SK-N-SH (cell line): Measurements from ENCODE around the gene NR1H2. TPM values are rescaled to one million over a fixed set of nuclear protein-coding genes. Genes with fewer than 3 reads are reported as not detected.

Source experiments
- CTCF ChIA-PET: fragments of 300-600, 350-600 bp; formaldehyde crosslinking; extraction: SDS; loops from one replicate; lab custom pipeline; 2021; lab: Yijun Ruan, JAX
- POLR2A ChIA-PET: fragments of 350-600 bp; sonication (Branson Sonifier 250); formaldehyde crosslinking; extraction: SDS; loops from one replicate; lab custom pipeline; 2020; ENCODE audit warnings: antibody characterized with exemption, inconsistent platforms; lab: Yijun Ruan, JAX
- DNase-seq: peaks from one replicate; pipeline ENCODE4 v3.0.0; 2012
- H2AFZ ChIP-seq: fragments of 200-600 bp; sonication (generic); 2 replicates; pipeline ENCODE4 v1.8.1; 2016; ENCODE audit warnings: antibody characterized with exemption, mild to moderate bottlenecking, low read depth
- H3F3A ChIP-seq: fragments of 200-600 bp; sonication (generic); replicated peaks from 2 replicates; pipeline ENCODE3; 2016; ENCODE audit warnings: antibody characterized with exemption, mild to moderate bottlenecking; ENCODE audit not compliant: insufficient read depth
- H3K27ac ChIP-seq, 2 experiments: fragments of 200-500 bp in 1 of 2; fragments of 200-600 bp in 1 of 2; sonication (Bioruptor generic) in 1 of 2; sonication (generic), shearing (Covaris generic) in 1 of 2; 2 replicates each; pipeline versions ENCODE4 v1.5.1 to v1.6.1; 2014 to 2016; ENCODE audit warnings: low read depth in 2 of 2, inconsistent platforms in 1 of 2, low read length in 1 of 2, mild to moderate bottlenecking in 1 of 2, mixed read lengths in 1 of 2
- H3K27me3 ChIP-seq: fragments of 200-600 bp; sonication (generic), shearing (Covaris generic); 2 replicates; pipeline ENCODE4 v1.6.1; 2016; ENCODE audit warnings: mixed run types; ENCODE audit not compliant: insufficient read depth
- H3K36me3 ChIP-seq, 2 experiments: fragments of 200-500 bp in 1 of 2; fragments of 200-600 bp in 1 of 2; sonication (Bioruptor generic) in 1 of 2; sonication (generic) in 1 of 2; replicated peaks in 1 of 2; 2 replicates each; pipeline versions ENCODE3 to v1.5.1; 2014 to 2016; ENCODE audit warnings: low read length in 1 of 2, mild to moderate bottlenecking in 1 of 2; ENCODE audit not compliant: insufficient read depth in 2 of 2, control insufficient read depth in 1 of 2
- H3K4me1 ChIP-seq, 2 experiments: fragments of 200-500 bp in 1 of 2; fragments of 200-600 bp in 1 of 2; sonication (Bioruptor generic) in 1 of 2; sonication (generic), shearing (Covaris generic) in 1 of 2; 2 replicates each; pipeline versions ENCODE4 v1.5.1 to v1.6.1; 2014 to 2016; ENCODE audit warnings: low read depth in 1 of 2, low read length in 1 of 2, mixed run types in 1 of 2; ENCODE audit not compliant: insufficient read depth in 2 of 2, control insufficient read depth in 1 of 2
- H3K4me2 ChIP-seq: fragments of 200-600 bp; sonication (generic), shearing (Covaris generic); 2 replicates; pipeline ENCODE4 v1.6.1; 2017; ENCODE audit warnings: mixed run types
- H3K4me3 ChIP-seq, 2 experiments: fragments of 200-500 bp in 1 of 2; fragments of 200-600 bp in 1 of 2; sonication (Bioruptor generic) in 1 of 2; sonication (generic), shearing (Covaris generic) in 1 of 2; 2 replicates each; pipeline versions ENCODE4 v1.5.1 to v1.8.1; 2014 to 2016; ENCODE audit warnings: low read depth in 2 of 2, inconsistent platforms in 1 of 2, low read length in 1 of 2, mild to moderate bottlenecking in 1 of 2, mixed read lengths in 1 of 2, moderate library complexity in 1 of 2
- H3K79me2 ChIP-seq: fragments of 200-600 bp; sonication (generic); 2 replicates; pipeline ENCODE4 v1.8.1; 2017; ENCODE audit warnings: mild to moderate bottlenecking; ENCODE audit not compliant: insufficient read depth
- H3K9ac ChIP-seq: fragments of 200-600 bp; sonication (generic); 2 replicates; pipeline ENCODE4 v1.6.1; 2017; ENCODE audit warnings: mixed run types
- H3K9me2 ChIP-seq: fragments of 200-600 bp; sonication (generic); 2 replicates; pipeline ENCODE4 v1.6.1; 2017; ENCODE audit warnings: mixed run types
- H3K9me3 ChIP-seq: fragments of 200-600 bp; sonication (generic); 2 replicates; pipeline ENCODE4 v1.6.1; 2017; ENCODE audit warnings: mixed run types, mild to moderate bottlenecking, moderate library complexity
- H4K20me1 ChIP-seq: fragments of 200-600 bp; sonication (generic); 2 replicates; pipeline ENCODE4 v1.6.1; 2017; ENCODE audit warnings: mild to moderate bottlenecking, mixed run types; ENCODE audit not compliant: insufficient read depth
- EZH2phosphoT487 ChIP-seq: fragments of 200-600 bp; sonication (generic); IDR thresholded peaks from 2 replicates; pipeline ENCODE4 v1.6.1; 2017; ENCODE audit warnings: low read depth, mixed run types, mild to moderate bottlenecking, antibody characterized with exemption, moderate library complexity, borderline replicate concordance
- FOXJ3 ChIP-seq: sonication (generic); formaldehyde crosslinking; IDR thresholded peaks from 2 replicates; pipeline ENCODE4 v1.5.1; 2020; ENCODE audit warnings: mild to moderate bottlenecking, missing genetic modification reagents
- FOXM1 ChIP-seq: IDR thresholded peaks from 2 replicates; pipeline ENCODE4 v1.4.0; 2012; ENCODE audit warnings: low read depth, mild to moderate bottlenecking
- GABPA ChIP-seq: IDR thresholded peaks from 2 replicates; pipeline ENCODE4 v1.4.0; 2012; ENCODE audit warnings: low read depth, mild to moderate bottlenecking
- MEF2A ChIP-seq: IDR thresholded peaks from 2 replicates; pipeline ENCODE4 v1.4.0; 2012; ENCODE audit warnings: low read depth, borderline replicate concordance
- NRF1 ChIP-seq: IDR thresholded peaks from 2 replicates; pipeline ENCODE4 v1.6.1; 2012; ENCODE audit warnings: low read depth, mild to moderate bottlenecking, low read length
- POLR2AphosphoS5 ChIP-seq: IDR thresholded peaks from 2 replicates; pipeline ENCODE4 v1.6.1; 2012; ENCODE audit warnings: low read depth, low read length
- RAD21 ChIP-seq: IDR thresholded peaks from 2 replicates; pipeline ENCODE4 v1.6.1; 2012; ENCODE audit warnings: mild to moderate bottlenecking, low read length
- RFX5 ChIP-seq: IDR thresholded peaks from 2 replicates; pipeline ENCODE4 v1.6.1; 2012; ENCODE audit warnings: mild to moderate bottlenecking, improper control_type of control experiment, low read length
- RXRA ChIP-seq: IDR thresholded peaks from 2 replicates; pipeline ENCODE4 v1.4.0; 2012; ENCODE audit warnings: low read depth, mild to moderate bottlenecking, borderline replicate concordance
- SIN3A ChIP-seq: IDR thresholded peaks from 2 replicates; pipeline ENCODE4 v1.6.1; 2012; ENCODE audit warnings: low read depth, mild to moderate bottlenecking, low read length, moderate library complexity, borderline replicate concordance
- SMC3 ChIP-seq: IDR thresholded peaks from 2 replicates; pipeline ENCODE4 v1.6.1; 2012; ENCODE audit warnings: low read depth, low read length, improper control_type of control experiment
- TCF12 ChIP-seq: IDR thresholded peaks from 2 replicates; pipeline ENCODE4 v1.4.0; 2012
- USF1 ChIP-seq: IDR thresholded peaks from 2 replicates; pipeline ENCODE4 v1.4.0; 2012; ENCODE audit warnings: low read depth, borderline replicate concordance
- WGBS: methylation state at CpG from one replicate; pipeline ENCODE4 v1.1.6; 2017; ENCODE audit warnings: low lambda C conversion rate; 5-methylcytosine and 5-hydroxymethylcytosine counted together
- polyA plus RNA-seq, 3 experiments: library from polyadenylated mRNA; depleted of rRNA; stranded (reverse); fragments of >200 nt; gene quantifications; 2 replicates each; pipeline ENCODE4 v1.2.3, GENCODE V29; 2012

Gene NR1H2
- polyA plus RNA-seq, 1 of the 3 experiments (the other 2 are of a cell fraction), result 108 TPM

GRCh38 chr19:50392759-50393158, 16.5 kb downstream of the NR1H2 start:
- H2AFZ ChIP-seq, result no peak overlapping the region
- no peak overlapping the region for H3K4me2 ChIP-seq
- DNase-seq, result peak; percentile 2
- no peak for TF ChIP-seq MEF2A
- no peak for TF ChIP-seq GABPA
- no peak for TF ChIP-seq EZH2phosphoT487
- no peak for TF ChIP-seq NRF1
- no peak for TF ChIP-seq SIN3A
- no peak for TF ChIP-seq FOXJ3 (CRISPR knock-in tag)
- no peak for TF ChIP-seq TCF12
- TF ChIP-seq POLR2AphosphoS5, result no peak
- no peak for TF ChIP-seq USF1
- TF ChIP-seq FOXM1, result no peak
- no peak for TF ChIP-seq RXRA
- no peak for TF ChIP-seq RAD21
- ChIA-PET CTCF (no interaction called here), POLR2A (no interaction called here)
- no peaks in the 10 kb centered on the region for H3F3A ChIP-seq
- 0 out of 2 replicates have a peak, but pooled peaks cover 6% of the 10 kb centered on the region for H4K20me1 ChIP-seq
- no peak overlapping the region for H3K4me3 ChIP-seq
- peaks cover 61% of the 10 kb centered on the region for H3K79me2 ChIP-seq
- no peak overlapping the region for H3K9ac ChIP-seq
- H3K9me2 ChIP-seq, result no peaks in the 10 kb centered on the region
- H3K9me3 ChIP-seq, result no peaks in the 10 kb centered on the region
- H3K4me1 ChIP-seq, result no peaks in the 10 kb centered on the region
- H3K27ac ChIP-seq, result no peak overlapping the region
- H3K27me3 ChIP-seq, result no peaks in the 10 kb centered on the region
- 91% methylated on average over 5 of the region's 5 CpGs for WGBS
- H3K36me3 ChIP-seq, result peaks cover 2 to 13% of the 10 kb centered on the region in 2 experiments

GRCh38 chr19:50393589-50393988, 17.3 kb downstream of the NR1H2 start:
- no peaks in the 10 kb centered on the region for H3F3A ChIP-seq
- no peaks in the 10 kb centered on the region for H3K4me1 ChIP-seq
- TF ChIP-seq RXRA (no peak), SMC3 (no peak), EZH2phosphoT487 (no peak), RFX5 (no peak), FOXM1 (no peak), FOXJ3 (CRISPR knock-in tag) (no peak)
- 0 out of 2 replicates have a peak, but pooled peaks cover 6% of the 10 kb centered on the region for H4K20me1 ChIP-seq
- H3K9me3 ChIP-seq, result no peaks in the 10 kb centered on the region
- H3K36me3 ChIP-seq, result peaks cover 0 to 10% of the 10 kb centered on the region in 2 experiments
- H3K9me2 ChIP-seq, result no peaks in the 10 kb centered on the region
- H3K27me3 ChIP-seq, result no peaks in the 10 kb centered on the region
- no peak for DNase-seq
- WGBS, result 97% methylated on average over 4 of the region's 4 CpGs
- no peak overlapping the region for H3K4me3 ChIP-seq
- no peak overlapping the region for H3K27ac ChIP-seq
- no peak overlapping the region for H2AFZ ChIP-seq
- H3K79me2 ChIP-seq, result peaks cover 57% of the 10 kb centered on the region
- no peak overlapping the region for H3K4me2 ChIP-seq
- no peak overlapping the region for H3K9ac ChIP-seq
- ChIA-PET CTCF (no interaction called here), POLR2A (no interaction called here)
